Loucy (cell line): Measurements from ENCODE around the gene XRN2.

Experiments
- H2AFZ ChIP-seq: fragments of 200-600 bp; sonication (generic); 2 replicates; pipeline ENCODE4 v1.6.0; 2016; ENCODE audit warnings: antibody characterized with exemption, mild to moderate bottlenecking, low read length, moderate library complexity
- H3F3A ChIP-seq: fragments of 200-600 bp; 2 replicates; pipeline ENCODE4 v1.6.0; 2016; ENCODE audit warnings: antibody characterized with exemption, low read depth, mild to moderate bottlenecking
- H3K27me3 ChIP-seq: fragments of 200-600 bp; sonication (generic); 2 replicates; pipeline ENCODE4 v1.6.1; 2014; ENCODE audit warnings: low read length, mild to moderate bottlenecking; ENCODE audit not compliant: insufficient read depth, poor library complexity, severe bottlenecking
- H3K36me3 ChIP-seq: fragments of 200-600 bp; sonication (generic); 2 replicates; pipeline ENCODE4 v1.6.1; 2016; ENCODE audit warnings: low read length; ENCODE audit not compliant: insufficient read depth
- H3K4me1 ChIP-seq: fragments of 200-600 bp; sonication (generic); 2 replicates; pipeline ENCODE4 v1.5.1; 2014; ENCODE audit warnings: low read length, mild to moderate bottlenecking; ENCODE audit not compliant: insufficient read depth, poor library complexity, severe bottlenecking
- H3K4me2 ChIP-seq: fragments of 200-600 bp; sonication (generic); 2 replicates; pipeline ENCODE4 v1.6.0; 2014; ENCODE audit warnings: antibody characterized with exemption, low read length, low read depth, mild to moderate bottlenecking; ENCODE audit not compliant: poor library complexity, severe bottlenecking
- H3K4me3 ChIP-seq: fragments of 200-600 bp; sonication (generic); 2 replicates; pipeline ENCODE4 v1.5.1; 2014; ENCODE audit warnings: low read length, mild to moderate bottlenecking, mixed read lengths; ENCODE audit not compliant: poor library complexity, severe bottlenecking
- H3K79me2 ChIP-seq: fragments of 200-600 bp; sonication (generic); 2 replicates; pipeline ENCODE4 v1.6.1; 2014; ENCODE audit warnings: low read length; ENCODE audit not compliant: insufficient read depth
- H3K9ac ChIP-seq: fragments of 200-600 bp; sonication (generic); 2 replicates; pipeline ENCODE4 v1.6.0; 2014; ENCODE audit warnings: mild to moderate bottlenecking, low read depth, low read length, moderate library complexity; ENCODE audit not compliant: poor library complexity, severe bottlenecking
- H3K9me2 ChIP-seq: fragments of 200-600 bp; sonication (generic); replicated peaks from 2 replicates; pipeline ENCODE4 v1.6.1; 2016; ENCODE audit warnings: low read depth, low read length, mixed read lengths
- H3K9me3 ChIP-seq: fragments of 200-600 bp; sonication (generic); 2 replicates; pipeline ENCODE4 v1.6.1; 2014; ENCODE audit warnings: mild to moderate bottlenecking, antibody characterized with exemption, low read length, low read depth; ENCODE audit not compliant: insufficient read depth
- H4K20me1 ChIP-seq: fragments of 200-600 bp; sonication (generic); 2 replicates; pipeline ENCODE4 v1.6.0; 2014; ENCODE audit warnings: antibody characterized with exemption, low read length, mild to moderate bottlenecking; ENCODE audit not compliant: insufficient read depth, poor library complexity, severe bottlenecking
- CTCF ChIP-seq: fragments of 200-600 bp; sonication (generic); conservative IDR thresholded peaks from 2 replicates; pipeline ENCODE4 v1.5.1; 2014; ENCODE audit warnings: mild to moderate bottlenecking, antibody characterized with exemption, low read length
- EZH2phosphoT487 ChIP-seq: fragments of 200-600 bp; IDR thresholded peaks from 2 replicates; pipeline ENCODE4 v1.6.1; 2018; ENCODE audit warnings: antibody characterized with exemption, mild to moderate bottlenecking, moderate library complexity, borderline replicate concordance

The XRN2 gene

GRCh38 chr20:21355981-21356380, 52.9 kb downstream of the XRN2 start:
- Histone ChIP-seq H3K27me3 (no peaks in the 10 kb centered on the region), H3K4me1 (peaks cover 5% of the 10 kb centered on the region), H3F3A (no peaks in the 10 kb centered on the region), H4K20me1 (peaks cover 5% of the 10 kb centered on the region), H3K9me3 (no peaks in the 10 kb centered on the region), H3K9me2 (no peaks in the 10 kb centered on the region), H3K4me3 (no peak overlapping the region), H3K36me3 (peaks cover 77% of the 10 kb centered on the region), H2AFZ (no peak overlapping the region), H3K9ac (no peak overlapping the region), H3K4me2 (no peak overlapping the region), H3K79me2 (no peaks in the 10 kb centered on the region)
- no peak for TF ChIP-seq EZH2phosphoT487
- no peak for TF ChIP-seq CTCF

DNA sequence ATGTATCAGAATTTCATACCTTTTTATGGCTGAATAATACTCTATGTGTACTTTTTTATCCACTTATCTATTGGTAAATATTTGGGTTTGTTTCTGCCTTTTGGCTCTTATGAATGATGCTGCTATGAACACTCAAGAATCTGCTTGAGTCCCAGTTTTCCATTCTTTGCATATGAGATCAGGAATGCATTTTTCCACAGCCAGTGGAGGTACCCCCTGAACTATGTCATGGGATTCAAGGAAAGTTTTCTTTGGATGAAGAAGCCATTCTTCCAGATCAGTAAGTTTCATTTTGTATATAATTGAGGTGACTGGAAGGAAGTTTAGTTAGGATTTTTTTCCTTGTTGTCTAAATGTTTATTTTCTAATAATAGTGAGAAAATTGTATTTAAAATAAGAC, 53.3 kb downstream of the XRN2 start:
- H3K4me2 ChIP-seq, result no peak overlapping the region
- TF ChIP-seq EZH2phosphoT487, result no peak
- no peak for TF ChIP-seq CTCF

DNA sequence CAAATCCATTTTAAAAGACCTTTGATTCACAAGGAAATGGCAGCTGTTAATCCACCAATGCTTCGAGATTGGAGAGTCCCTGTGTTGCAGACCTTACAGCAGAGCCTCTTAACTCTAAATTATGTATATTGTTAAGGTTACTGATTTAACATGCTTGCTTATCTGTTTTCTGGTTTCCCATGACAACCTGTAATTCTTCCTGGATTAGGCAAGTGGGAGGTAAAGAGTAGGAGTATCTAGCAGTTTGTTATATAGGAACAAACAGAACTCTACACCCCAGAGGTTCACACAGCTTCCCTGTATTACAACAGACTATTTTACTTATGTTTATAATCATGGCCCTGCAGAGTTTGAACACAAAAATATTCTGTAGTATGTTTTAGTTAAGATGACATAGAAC, 54.7 kb downstream of the XRN2 start:
- H2AFZ ChIP-seq, result no peak overlapping the region
- no peaks in the 10 kb centered on the region for H3K9me2 ChIP-seq
- peaks cover 74% of the 10 kb centered on the region; the same call in 1 of the 2 replicates for H3K36me3 ChIP-seq
- no peak overlapping the region for H3K4me3 ChIP-seq
- no peaks in the 10 kb centered on the region for H3K9me3 ChIP-seq
- peaks cover 8% of the 10 kb centered on the region for H4K20me1 ChIP-seq
- H3K4me1 ChIP-seq, result peaks cover 12% of the 10 kb centered on the region
- H3K79me2 ChIP-seq, result no peaks in the 10 kb centered on the region
- no peaks in the 10 kb centered on the region for H3F3A ChIP-seq
- TF ChIP-seq EZH2phosphoT487 (no peak), CTCF (no peak)
- H3K9ac ChIP-seq, result no peak overlapping the region
- H3K4me2 ChIP-seq, result no peak overlapping the region
- no peaks in the 10 kb centered on the region for H3K27me3 ChIP-seq

More for the DNA sequence above, 53.3 kb downstream of the XRN2 start:
- H3K79me2 ChIP-seq, result no peaks in the 10 kb centered on the region
- no peaks in the 10 kb centered on the region for H3K9me2 ChIP-seq
- no peaks in the 10 kb centered on the region for H3F3A ChIP-seq
- no peak overlapping the region for H3K9ac ChIP-seq
- no peak overlapping the region for H3K4me3 ChIP-seq
- H3K36me3 ChIP-seq, result peaks cover 73% of the 10 kb centered on the region
- peaks cover 8% of the 10 kb centered on the region for H4K20me1 ChIP-seq
- no peaks in the 10 kb centered on the region for H3K9me3 ChIP-seq
- peaks cover 9% of the 10 kb centered on the region for H3K4me1 ChIP-seq
- H2AFZ ChIP-seq, result no peak overlapping the region
- H3K27me3 ChIP-seq, result no peaks in the 10 kb centered on the region
